Uterus (tissue), 4 donors: ENCODE data around the gene SERPINE3. TPM values are rescaled to one million over a fixed set of nuclear protein-coding genes. Genes with fewer than 3 reads are reported as not detected.
A peak's percentile ranks its signal among the peaks of the same experiment; 100 is the strongest.

Experiments
- DNase-seq, 2 donors: peaks; one replicate each; pipeline ENCODE4 v3.0.0-alpha.2; 2019 to 2020
- H3K27ac ChIP-seq, 2 donors: fragments of 200-600 bp; sonication (generic); 1 replicate in 1 of 2; 2 replicates in 1 of 2; pipeline ENCODE4 v1.5.1; 2016 to 2018
- H3K27me3 ChIP-seq, 2 donors: fragments of 200-600 bp; sonication (generic); one replicate each; pipeline ENCODE4 v1.5.1; 2018 to 2019; ENCODE audit warnings: control low read depth in 1 of 2
- H3K36me3 ChIP-seq, 2 donors: fragments of 200-600 bp; sonication (generic); one replicate each; pipeline ENCODE4 v1.5.1; 2019; ENCODE audit warnings: control low read depth in 1 of 2
- H3K4me1 ChIP-seq, 2 donors: fragments of 200-600 bp; sonication (generic); one replicate each; pipeline ENCODE4 v1.5.1; 2018 to 2019; ENCODE audit warnings: control low read depth in 1 of 2
- H3K4me3 ChIP-seq, 2 donors: fragments of 200-600 bp; sonication (generic); 1 replicate in 1 of 2; 2 replicates in 1 of 2; pipeline ENCODE4 v1.5.1; 2018 to 2019; ENCODE audit warnings: mild to moderate bottlenecking in 1 of 2
- H3K9me3 ChIP-seq, 2 donors: fragments of 200-600 bp; sonication (generic); one replicate each; pipeline ENCODE4 v1.5.1; 2019; ENCODE audit warnings: control low read depth in 1 of 2
- POLR2A ChIP-seq, 2 donors: fragments of 450-650 bp; IDR thresholded peaks; one replicate each; pipeline ENCODE4 v1.6.1; 2016; ENCODE audit warnings: antibody characterized with exemption in 2 of 2, mild to moderate bottlenecking in 1 of 2, moderate library complexity in 1 of 2
- intact Hi-C: fragments of 100-400 bp; cut with DNase I; formaldehyde crosslinking; loops from one replicate; pipeline ENCODE4 v1.15.1; 2023; ENCODE audit warnings: low total_unique reads
- total RNA-seq, 4 donors: library from RNA; depleted of rRNA in 3 of 4; stranded (reverse); fragments of >200 nt in 3 of 4; gene quantifications; one replicate each; pipeline versions ENCODE4 v1.1.0 to v1.2.4, GENCODE V29; 2014 to 2023
- TF ChIP-seq, protein P1 (sequence below), 4 experiments: fragments of 200-600 bp in 2 of 4; fragments of 450-650 bp in 2 of 4; sonication (generic) in 2 of 4; IDR thresholded peaks; one replicate each; pipeline ENCODE4 v1.5.1; 2016 to 2019; ENCODE audit warnings: antibody characterized with exemption in 4 of 4, mild to moderate bottlenecking in 2 of 4, moderate library complexity in 1 of 4
- donor health status: DM: yes; HTN: yes; CAD: no.

The SERPINE3 gene
- under 1 TPM in 1 of 4 donors, not detected in 3; 0.14 TPM for total RNA-seq

DNA sequence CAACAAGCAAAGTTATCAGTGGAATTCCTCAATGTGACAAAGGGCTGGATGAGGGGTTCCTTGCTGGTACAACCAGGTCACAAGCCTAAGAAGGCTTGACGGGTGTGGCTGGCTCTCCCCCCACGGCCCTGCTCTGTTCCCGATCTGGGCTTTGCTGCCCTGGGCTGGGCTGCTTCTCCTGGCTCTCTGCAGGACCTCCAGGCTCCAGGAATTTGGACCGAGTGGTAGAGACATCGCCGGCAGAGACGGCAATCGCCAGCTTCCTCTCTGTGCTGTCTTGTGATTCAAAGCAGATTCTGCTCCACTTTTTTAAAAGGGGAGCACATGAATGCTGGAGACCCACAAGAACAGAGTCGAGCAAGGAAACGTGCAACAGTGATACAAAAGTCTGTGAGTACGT is at the start of gene SERPINE3:
SERPINE3 (plus strand) TSS at position 338 of the 400 bp plus-strand sequence. CDS start 1,401 bp downstream, outside the sequence.
- H3K4me3 ChIP-seq = no peak within 1 kb of the TSS
- no peak for DNase-seq
- no peaks in the 10 kb centered on the region for H3K36me3 ChIP-seq
- no peaks in the 10 kb centered on the region for H3K9me3 ChIP-seq
- H3K4me1 ChIP-seq = no peaks in the 10 kb centered on the region
- TF ChIP-seq, protein P1, sequence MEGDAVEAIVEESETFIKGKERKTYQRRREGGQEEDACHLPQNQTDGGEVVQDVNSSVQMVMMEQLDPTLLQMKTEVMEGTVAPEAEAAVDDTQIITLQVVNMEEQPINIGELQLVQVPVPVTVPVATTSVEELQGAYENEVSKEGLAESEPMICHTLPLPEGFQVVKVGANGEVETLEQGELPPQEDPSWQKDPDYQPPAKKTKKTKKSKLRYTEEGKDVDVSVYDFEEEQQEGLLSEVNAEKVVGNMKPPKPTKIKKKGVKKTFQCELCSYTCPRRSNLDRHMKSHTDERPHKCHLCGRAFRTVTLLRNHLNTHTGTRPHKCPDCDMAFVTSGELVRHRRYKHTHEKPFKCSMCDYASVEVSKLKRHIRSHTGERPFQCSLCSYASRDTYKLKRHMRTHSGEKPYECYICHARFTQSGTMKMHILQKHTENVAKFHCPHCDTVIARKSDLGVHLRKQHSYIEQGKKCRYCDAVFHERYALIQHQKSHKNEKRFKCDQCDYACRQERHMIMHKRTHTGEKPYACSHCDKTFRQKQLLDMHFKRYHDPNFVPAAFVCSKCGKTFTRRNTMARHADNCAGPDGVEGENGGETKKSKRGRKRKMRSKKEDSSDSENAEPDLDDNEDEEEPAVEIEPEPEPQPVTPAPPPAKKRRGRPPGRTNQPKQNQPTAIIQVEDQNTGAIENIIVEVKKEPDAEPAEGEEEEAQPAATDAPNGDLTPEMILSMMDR (IDR thresholded peaks at IDR 0.05) = no peak
- no peak for TF ChIP-seq POLR2A (IDR thresholded peaks at IDR 0.05)
- H3K27me3 ChIP-seq = no peaks in the 10 kb centered on the region
- intact Hi-C loops = no loop called here
- no peak within 1 kb of the TSS for H3K27ac ChIP-seq

DNA sequence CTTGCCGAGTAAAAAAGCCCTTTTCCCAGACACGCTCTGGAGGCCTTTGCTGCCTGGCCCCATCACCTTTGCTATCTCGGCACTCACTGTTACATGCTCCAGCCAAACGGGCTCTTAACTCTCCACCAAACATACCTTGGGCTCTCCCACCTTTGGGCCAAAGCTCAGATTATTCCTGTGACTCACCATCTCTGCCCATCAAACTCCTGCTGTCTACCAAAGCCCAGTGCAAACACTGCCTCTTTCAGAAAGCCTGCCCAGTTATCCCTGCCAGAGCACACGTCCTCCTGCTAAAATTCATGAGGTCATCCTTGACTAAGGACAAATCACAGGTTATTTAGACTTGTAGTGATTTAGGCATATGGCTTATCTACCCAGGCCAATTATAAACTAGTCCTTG is 48.1 kb upstream of the SERPINE3 start:
- Histone ChIP-seq H3K4me1 (peaks cover 0 to 6% of the 10 kb centered on the region in 2 donors), H3K9me3 (no peaks in the 10 kb centered on the region), H3K27ac (peak overlapping the region; percentile 19 to 69), H3K27me3 (no peaks in the 10 kb centered on the region), H3K36me3 (no peaks in the 10 kb centered on the region), H3K4me3 (no peak overlapping the region)
- no peak for TF ChIP-seq POLR2A (IDR thresholded peaks at IDR 0.05)
- TF ChIP-seq, protein P1 (IDR thresholded peaks at IDR 0.05) = no peak
- intact Hi-C loops = no loop called here
- peak in 1 of 2 donors; percentile 42 for DNase-seq

DNA sequence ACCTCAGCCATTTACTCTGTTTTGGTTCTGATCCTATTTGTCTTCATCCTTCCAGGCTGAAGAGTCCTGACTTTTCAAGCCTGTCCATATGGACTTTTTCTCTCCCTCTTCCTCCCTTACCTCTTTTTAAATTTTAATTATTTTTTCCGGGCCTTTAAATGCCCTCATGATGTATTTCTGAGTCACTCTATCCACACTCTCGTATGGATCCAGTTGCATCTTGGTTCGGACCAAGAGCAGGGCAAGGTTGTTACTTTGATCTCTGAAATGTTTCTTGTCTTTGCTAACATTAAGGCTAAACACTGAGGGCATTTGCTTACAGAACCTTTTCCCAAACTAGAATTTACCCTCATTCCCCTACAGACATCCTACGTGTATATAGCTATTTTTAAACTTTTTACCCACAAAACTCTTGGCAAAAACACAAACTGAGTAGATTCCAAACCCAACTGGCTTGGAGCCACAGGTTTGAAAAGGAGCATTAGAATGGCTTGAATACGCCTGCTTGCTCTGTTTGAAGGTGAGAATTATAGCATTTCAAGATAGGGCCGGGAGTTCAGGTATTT is 47.4 kb upstream of the SERPINE3 start:
- no peak for DNase-seq
- Histone ChIP-seq H3K4me1 (peaks cover 0 to 6% of the 10 kb centered on the region in 2 donors), H3K4me3 (no peak overlapping the region), H3K27ac (peak overlapping the region; percentile 19 to 69), H3K9me3 (no peaks in the 10 kb centered on the region), H3K27me3 (no peaks in the 10 kb centered on the region), H3K36me3 (no peaks in the 10 kb centered on the region)
- intact Hi-C loops = no loop called here
- no peak for TF ChIP-seq POLR2A (IDR thresholded peaks at IDR 0.05)
- TF ChIP-seq, protein P1 (IDR thresholded peaks at IDR 0.05) = no peak

DNA sequence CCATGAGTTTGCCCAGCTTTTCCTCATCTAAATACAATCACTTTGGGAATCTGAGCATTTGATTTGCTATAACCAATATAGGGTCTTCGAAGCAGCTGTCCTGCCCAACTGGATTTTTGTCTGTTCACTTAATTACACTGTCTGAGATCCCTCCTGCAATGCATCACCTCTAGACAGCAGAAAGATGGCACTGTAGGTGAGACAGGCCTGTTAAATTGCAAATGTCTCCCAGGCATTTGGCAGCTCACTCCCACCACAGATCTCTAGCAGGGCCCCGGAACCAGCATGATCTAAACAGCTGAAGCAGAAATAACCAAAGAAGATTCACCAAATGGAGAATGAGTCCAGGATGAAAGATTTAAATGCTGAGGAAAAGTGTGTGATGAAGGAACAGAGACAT is 41.9 kb upstream of the SERPINE3 start:
- intact Hi-C loops = no loop called here
- no peak overlapping the region for H3K27ac ChIP-seq
- no peak for DNase-seq
- no peaks in the 10 kb centered on the region for H3K9me3 ChIP-seq
- no peak for TF ChIP-seq POLR2A (IDR thresholded peaks at IDR 0.05)
- TF ChIP-seq, protein P1 (IDR thresholded peaks at IDR 0.05) = no peak
- H3K36me3 ChIP-seq = no peaks in the 10 kb centered on the region
- no peaks in the 10 kb centered on the region for H3K27me3 ChIP-seq
- H3K4me1 ChIP-seq = peaks cover 0 to 2% of the 10 kb centered on the region in 2 donors
- no peak overlapping the region for H3K4me3 ChIP-seq

DNA sequence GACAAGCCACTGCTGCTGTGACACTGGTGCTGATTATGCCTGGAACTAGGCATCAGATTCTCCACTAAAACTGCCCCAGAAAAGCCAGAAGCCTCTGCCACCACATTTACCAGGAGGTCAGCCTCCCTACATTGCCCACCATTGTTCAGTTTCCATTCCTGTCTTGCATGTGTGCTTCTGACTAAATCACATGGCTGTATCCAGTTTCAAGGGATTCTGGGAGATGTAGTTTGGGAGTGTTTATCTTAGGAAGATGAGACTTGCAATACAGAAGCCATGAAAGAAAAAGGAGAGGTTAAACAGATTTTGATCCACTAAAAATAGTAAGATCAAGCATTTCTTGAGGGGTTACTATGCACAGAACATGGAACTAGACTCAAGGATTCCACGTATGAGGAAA is 40.7 kb upstream of the SERPINE3 start:
- Histone ChIP-seq H3K9me3 (no peaks in the 10 kb centered on the region), H3K36me3 (no peaks in the 10 kb centered on the region)
- intact Hi-C loops = no loop called here

More for the DNA sequence above, 40.7 kb upstream of the SERPINE3 start:
- Histone ChIP-seq H3K27ac (no peak overlapping the region), H3K4me3 (no peak overlapping the region), H3K27me3 (no peaks in the 10 kb centered on the region), H3K4me1 (no peaks in the 10 kb centered on the region)
- no peak for DNase-seq
- no peak for TF ChIP-seq POLR2A (IDR thresholded peaks at IDR 0.05)
- TF ChIP-seq, protein P1 (IDR thresholded peaks at IDR 0.05) = no peak
